Left ventricle myocardium inferior (tissue), 1 donor: ENCODE results near the gene NAALADL2. TPM values are rescaled to one million over a fixed set of nuclear protein-coding genes. Genes with fewer than 3 reads are reported as not detected.
"Not testable (repeated sequence)": the region's sequence is repeated elsewhere in the genome, so short reads cannot be mapped to it uniquely, and the experiment has no call there.

Experiments used
- DNase-seq: peaks from one replicate; pipeline ENCODE4 v3.0.0-alpha.2; 2020
- H3K27ac ChIP-seq: fragments of 200-600 bp; replicated peaks from 2 replicates; pipeline ENCODE4 v1.8.0; 2021
- H3K27me3 ChIP-seq: fragments of 200-600 bp; 2 replicates; pipeline ENCODE4 v1.8.0; 2021; ENCODE audit warnings: low read depth
- H3K36me3 ChIP-seq: fragments of 200-600 bp; 2 replicates; pipeline ENCODE4 v1.8.0; 2021
- H3K4me1 ChIP-seq: fragments of 200-600 bp; 2 replicates; pipeline ENCODE4 v1.8.0; 2021
- H3K4me3 ChIP-seq: fragments of 200-600 bp; 2 replicates; pipeline ENCODE4 v1.8.0; 2021; ENCODE audit warnings: mild to moderate bottlenecking, moderate library complexity
- H3K9me3 ChIP-seq: fragments of 200-600 bp; replicated peaks from 2 replicates; pipeline ENCODE4 v1.8.0; 2021
- intact Hi-C: fragments of 100-400 bp; cut with micrococcal nuclease; formaldehyde crosslinking; loops from one replicate; pipeline ENCODE4 v1.11.0; 2022
- total RNA-seq: library from RNA; stranded (reverse); fragmentation: NEBNext Ultra II Directional; extraction: Animal tissue kit (Norgen Biotek cat#: 25700); gene quantifications from one replicate; pipeline ENCODE4 v1.2.1, GENCODE V29; 2021
- TF ChIP-seq, protein P1 (sequence below): fragments of 200-600 bp; IDR thresholded peaks from 2 replicates; pipeline ENCODE4 v1.8.0; 2021; ENCODE audit warnings: antibody characterized with exemption, mild to moderate bottlenecking, borderline replicate concordance
- donor health status: DM: no; HTN: yes; CAD: no; lungs with severe emphysema.

The NAALADL2 gene
- total RNA-seq, 1 donor from 2014 or later, result 5.8 TPM

DNA sequence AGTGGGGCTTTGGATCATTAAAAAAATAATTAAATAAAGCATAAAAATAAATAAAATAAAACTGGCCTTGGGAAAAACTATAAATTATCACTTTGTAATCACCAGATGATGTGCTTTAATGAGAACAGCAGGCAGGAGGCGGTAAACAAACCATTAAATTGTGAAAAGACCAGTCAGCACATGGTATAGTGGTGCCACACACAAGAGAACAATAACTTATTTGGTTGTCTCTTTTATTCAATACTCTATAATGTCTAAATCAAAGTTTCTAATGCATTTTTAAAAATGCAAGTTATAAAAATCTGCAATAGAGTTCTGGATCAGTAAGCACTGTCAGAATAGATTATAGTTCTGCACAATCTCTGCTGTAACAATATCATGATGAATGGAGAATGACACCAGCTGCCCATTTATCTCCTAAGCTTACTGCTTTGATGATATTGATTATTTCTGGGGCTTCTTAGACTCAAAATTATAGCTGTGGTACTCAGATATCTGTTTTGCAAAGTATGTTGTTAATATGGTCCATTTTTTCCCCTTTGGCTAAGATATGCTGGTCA lies 259.3 kb downstream of the NAALADL2 start:
- Histone ChIP-seq H3K9me3 (peaks cover 3% of the 10 kb centered on the region), H3K4me1 (no peaks in the 10 kb centered on the region)
- intact Hi-C loops, result no loop called here

DNA sequence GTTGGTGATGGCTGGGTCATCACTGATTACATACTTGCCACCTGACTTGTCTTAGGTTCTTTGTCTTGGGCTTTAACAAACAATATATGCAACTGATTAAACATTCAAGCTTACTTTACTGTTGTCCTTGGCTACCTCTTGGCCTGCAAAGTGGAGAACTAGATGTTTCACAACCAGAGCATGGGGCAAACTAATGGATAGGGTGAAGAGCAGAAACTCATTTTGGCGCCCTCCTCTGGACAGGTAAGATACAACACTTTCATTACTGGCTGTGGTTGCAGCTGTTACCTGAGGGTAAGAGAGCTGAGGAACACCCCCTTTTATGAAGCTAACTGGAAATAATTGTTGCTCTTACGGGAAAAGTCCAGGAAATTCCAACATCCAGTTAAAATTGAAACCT lies 262.1 kb downstream of the NAALADL2 start:
- DNase-seq, result no peak
- Histone ChIP-seq H3K27ac (no peak overlapping the region), H3K9me3 (peaks cover 10% of the 10 kb centered on the region), H3K36me3 (no peaks in the 10 kb centered on the region), H3K4me3 (no peak overlapping the region), H3K27me3 (no peaks in the 10 kb centered on the region), H3K4me1 (no peaks in the 10 kb centered on the region)
- intact Hi-C loops, result no loop called here
- TF ChIP-seq, protein P1, sequence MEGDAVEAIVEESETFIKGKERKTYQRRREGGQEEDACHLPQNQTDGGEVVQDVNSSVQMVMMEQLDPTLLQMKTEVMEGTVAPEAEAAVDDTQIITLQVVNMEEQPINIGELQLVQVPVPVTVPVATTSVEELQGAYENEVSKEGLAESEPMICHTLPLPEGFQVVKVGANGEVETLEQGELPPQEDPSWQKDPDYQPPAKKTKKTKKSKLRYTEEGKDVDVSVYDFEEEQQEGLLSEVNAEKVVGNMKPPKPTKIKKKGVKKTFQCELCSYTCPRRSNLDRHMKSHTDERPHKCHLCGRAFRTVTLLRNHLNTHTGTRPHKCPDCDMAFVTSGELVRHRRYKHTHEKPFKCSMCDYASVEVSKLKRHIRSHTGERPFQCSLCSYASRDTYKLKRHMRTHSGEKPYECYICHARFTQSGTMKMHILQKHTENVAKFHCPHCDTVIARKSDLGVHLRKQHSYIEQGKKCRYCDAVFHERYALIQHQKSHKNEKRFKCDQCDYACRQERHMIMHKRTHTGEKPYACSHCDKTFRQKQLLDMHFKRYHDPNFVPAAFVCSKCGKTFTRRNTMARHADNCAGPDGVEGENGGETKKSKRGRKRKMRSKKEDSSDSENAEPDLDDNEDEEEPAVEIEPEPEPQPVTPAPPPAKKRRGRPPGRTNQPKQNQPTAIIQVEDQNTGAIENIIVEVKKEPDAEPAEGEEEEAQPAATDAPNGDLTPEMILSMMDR, result no peak

More for the DNA sequence above, 259.3 kb downstream of the NAALADL2 start:
- no peak for DNase-seq
- Histone ChIP-seq H3K27ac (no peak overlapping the region), H3K36me3 (no peaks in the 10 kb centered on the region), H3K4me3 (no peak overlapping the region), H3K27me3 (no peaks in the 10 kb centered on the region)
- TF ChIP-seq, protein P1, result no peak

DNA sequence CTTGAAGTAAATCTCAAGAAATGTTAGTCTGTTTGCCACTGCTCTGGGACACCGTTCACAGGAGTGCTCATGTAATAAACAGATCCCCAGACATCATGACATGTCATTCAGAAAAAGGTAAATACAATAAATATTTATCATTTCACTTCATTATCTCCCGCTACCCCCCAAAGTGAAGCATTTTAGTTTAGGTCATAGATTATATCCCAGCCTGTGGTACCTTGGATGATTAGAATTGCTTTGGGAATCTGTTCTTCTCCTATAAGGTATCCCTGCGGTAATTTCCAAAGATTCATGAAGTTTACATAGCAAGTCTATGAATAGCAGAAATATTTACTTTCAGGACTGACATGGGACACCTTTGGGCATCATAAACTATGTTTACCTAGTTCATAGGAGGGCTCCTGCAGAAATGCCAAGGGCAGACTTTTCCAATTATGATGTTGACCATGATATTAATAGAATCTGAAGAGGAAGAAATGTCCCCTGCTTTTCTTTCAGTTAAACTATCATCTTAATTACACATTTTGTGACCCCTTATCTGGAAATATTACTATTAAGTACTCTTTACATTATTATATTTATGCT lies 268.0 kb downstream of the NAALADL2 start:
- TF ChIP-seq, protein P1, result no peak
- no peaks in the 10 kb centered on the region for H3K36me3 ChIP-seq
- peaks cover 7% of the 10 kb centered on the region for H3K9me3 ChIP-seq
- H3K27me3 ChIP-seq, result no peaks in the 10 kb centered on the region
- no peak for DNase-seq
- intact Hi-C loops, result no loop called here
- H3K4me1 ChIP-seq, result no peaks in the 10 kb centered on the region
- no peak overlapping the region for H3K4me3 ChIP-seq
- no peak overlapping the region for H3K27ac ChIP-seq

DNA sequence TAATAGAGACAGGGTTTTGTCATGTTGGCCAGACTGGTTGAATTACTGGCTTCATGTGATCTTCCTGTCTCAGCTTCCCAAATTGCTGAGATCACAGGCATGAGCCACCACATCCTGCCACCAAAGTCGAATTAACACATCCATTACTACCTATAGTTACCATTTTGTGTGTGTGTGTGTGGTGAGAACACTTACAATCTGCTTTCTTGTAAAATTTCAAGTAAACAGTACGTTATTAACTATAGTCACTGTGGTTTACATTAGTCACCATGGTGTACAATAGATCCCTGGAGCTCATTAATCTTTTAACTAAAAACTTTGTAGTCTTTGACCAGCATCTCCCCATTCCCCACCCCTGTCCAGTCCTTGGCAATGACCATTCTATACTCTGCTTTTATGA lies 270.0 kb downstream of the NAALADL2 start:
- intact Hi-C loops, result no loop called here
- no peaks in the 10 kb centered on the region for H3K27me3 ChIP-seq
- no peak for DNase-seq
- H3K4me1 ChIP-seq, result no peaks in the 10 kb centered on the region
- no peak overlapping the region for H3K27ac ChIP-seq
- TF ChIP-seq, protein P1, result no peak
- no peaks in the 10 kb centered on the region for H3K36me3 ChIP-seq
- H3K9me3 ChIP-seq, result peaks cover 5% of the 10 kb centered on the region
- H3K4me3 ChIP-seq, result no peak overlapping the region

DNA sequence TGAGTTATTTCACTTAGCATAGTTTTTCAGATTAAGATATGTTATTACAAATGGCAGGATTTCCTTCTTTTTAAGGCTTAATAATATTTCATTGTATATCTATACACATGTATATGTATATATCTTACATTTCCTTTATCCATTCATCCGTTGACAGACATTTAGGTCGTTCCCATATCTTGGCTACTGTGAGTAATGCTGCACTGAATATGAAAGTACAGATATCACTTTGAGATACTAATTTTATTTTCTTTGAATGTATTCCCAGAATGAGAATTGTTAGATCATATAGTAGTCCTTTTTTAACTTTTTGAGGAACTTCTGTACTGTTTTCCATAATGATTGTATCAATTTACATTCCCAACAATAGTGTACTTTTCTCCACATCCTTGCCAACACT lies 270.4 kb downstream of the NAALADL2 start:
- intact Hi-C loops, result no loop called here
- Histone ChIP-seq H3K36me3 (no peaks in the 10 kb centered on the region), H3K27ac (no peak overlapping the region), H3K4me3 (no peak overlapping the region), H3K9me3 (peaks cover under 1% of the 10 kb centered on the region), H3K27me3 (no peaks in the 10 kb centered on the region), H3K4me1 (no peaks in the 10 kb centered on the region)
- TF ChIP-seq, protein P1, result no peak
- DNase-seq, result no peak

DNA sequence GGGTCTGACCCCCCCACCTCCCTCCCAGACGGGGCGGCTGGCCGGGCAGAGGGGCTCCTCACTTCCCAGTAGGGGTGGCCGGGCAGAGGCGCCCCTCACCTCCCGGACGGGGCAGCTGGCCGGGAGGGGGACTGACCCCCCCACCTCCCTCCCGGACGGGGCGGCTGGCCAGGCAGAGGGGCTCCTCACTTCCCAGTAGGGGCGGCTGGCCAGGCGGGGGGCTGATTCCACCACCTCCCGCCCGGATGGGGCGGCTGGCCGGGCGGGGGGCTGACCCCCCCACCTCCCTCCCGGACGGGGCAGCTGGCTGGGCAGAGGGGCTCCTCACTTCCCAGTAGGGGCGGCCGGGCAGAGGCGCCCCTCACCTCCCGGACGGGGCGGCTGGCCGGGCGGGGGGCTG lies 272.7 kb downstream of the NAALADL2 start:
- H3K27me3 ChIP-seq, H3K4me1 ChIP-seq, DNase-seq, intact Hi-C loops, H3K4me3 ChIP-seq, H3K36me3 ChIP-seq, H3K9me3 ChIP-seq, H3K27ac ChIP-seq: not testable (repeated sequence)

DNA sequence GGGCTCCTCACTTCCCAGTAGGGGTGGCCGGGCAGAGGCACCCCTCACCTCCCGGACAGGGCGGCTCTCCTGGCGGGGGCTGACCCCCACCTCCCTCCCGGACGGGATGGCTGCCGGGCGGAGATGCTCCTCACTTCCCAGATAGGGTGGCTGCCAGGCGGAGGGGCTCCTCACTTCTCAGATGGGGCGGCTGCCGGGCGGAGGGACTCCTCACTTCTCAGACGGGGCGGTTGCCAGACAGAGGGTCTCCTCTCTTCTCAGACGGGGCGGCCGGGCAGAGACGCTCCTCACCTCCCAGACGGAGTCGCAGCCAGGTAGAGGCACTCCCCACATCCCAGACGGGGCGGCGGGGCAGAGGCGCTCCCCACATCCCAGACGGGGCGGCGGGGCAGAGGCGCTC lies 273.6 kb downstream of the NAALADL2 start:
- H3K36me3 ChIP-seq, DNase-seq, H3K9me3 ChIP-seq, H3K4me3 ChIP-seq, H3K27me3 ChIP-seq, H3K27ac ChIP-seq, H3K4me1 ChIP-seq, intact Hi-C loops: not testable (repeated sequence)
